DMS 273 treated with DMSO at 0.1 percent for 48 hours (cell line): ENCODE results near the gene SMAD3.

Experiments
- DNase-seq: peaks from one replicate; lab custom pipeline; 2025; lab: John Stamatoyannopoulos, UW

Gene SMAD3

GRCh38 chr15:67164401-67164791 lies 99.0 kb downstream of the SMAD3 start:
- no peak for DNase-seq

GRCh38 chr15:67164811-67165253 lies 99.4 kb downstream of the SMAD3 start:
- no peak for DNase-seq

- no peak for DNase-seq
Measured at GRCh38 chr15:67165254-67166253, 100.2 kb downstream of the SMAD3 start.

- no peak for DNase-seq
Measured at GRCh38 chr15:67166280-67167009, 101.0 kb downstream of the SMAD3 start.

- DNase-seq: no peak
Measured at GRCh38 chr15:67167091-67167490, 101.7 kb downstream of the SMAD3 start.

- no peak for DNase-seq
Measured at GRCh38 chr15:67168694-67169093, 103.3 kb downstream of the SMAD3 start.

GRCh38 chr15:67170143-67170925 lies 104.9 kb downstream of the SMAD3 start:
- DNase-seq: no peak

- no peak for DNase-seq
Measured at GRCh38 chr15:67171471-67171870, 106.1 kb downstream of the SMAD3 start.

GRCh38 chr15:67172172-67172571 lies 106.8 kb downstream of the SMAD3 start:
- no peak for DNase-seq

- no peak for DNase-seq
Measured at GRCh38 chr15:67173005-67173404, 107.6 kb downstream of the SMAD3 start.

- DNase-seq: no peak
Measured at GRCh38 chr15:67173786-67174185, 108.4 kb downstream of the SMAD3 start.

- no peak for DNase-seq
Measured at GRCh38 chr15:67174446-67174845, 109.0 kb downstream of the SMAD3 start.

- DNase-seq: no peak
Measured at GRCh38 chr15:67174864-67175573, 109.6 kb downstream of the SMAD3 start.

- no peak for DNase-seq
Measured at GRCh38 chr15:67175643-67176071, 110.3 kb downstream of the SMAD3 start.

- no peak for DNase-seq
Measured at GRCh38 chr15:67176195-67176971, 111.0 kb downstream of the SMAD3 start.

- no peak for DNase-seq
Measured at GRCh38 chr15:67177752-67178151, 112.3 kb downstream of the SMAD3 start.

- no peak for DNase-seq
Measured at GRCh38 chr15:67178569-67179210, 113.3 kb downstream of the SMAD3 start.

GRCh38 chr15:67179411-67179995 lies 114.1 kb downstream of the SMAD3 start:
- no peak for DNase-seq

GRCh38 chr15:67180035-67180434 lies 114.6 kb downstream of the SMAD3 start:
- no peak for DNase-seq
